PC-9 (cell line): Measurements from ENCODE around the gene KISS1R. TPM values are rescaled to one million over a fixed set of nuclear protein-coding genes. Genes with fewer than 3 reads are reported as not detected.
"Not testable (repeated sequence)": the region's sequence is repeated elsewhere in the genome, so short reads cannot be mapped to it uniquely, and the experiment has no call there.

Experiments
- BruUV-seq: library from RNA; stranded (reverse); fragments of 400-500 nt; replicated peaks from 2 replicates; lab custom pipeline; 2021; lab: Mats Ljungman, UMichigan
- CTCF ChIA-PET: fragments of 300-600 bp; sonication (Branson Sonifier 250); formaldehyde crosslinking; loops from one replicate; lab custom pipeline; 2022; ENCODE audit warnings: antibody characterized with exemption; lab: Charles Lee
- POLR2A ChIA-PET: fragments of 300-600 bp; sonication (Branson Sonifier 250); formaldehyde crosslinking; loops from one replicate; lab custom pipeline; 2022; ENCODE audit warnings: antibody characterized with exemption; ENCODE audit not compliant: unreplicated experiment; lab: Charles Lee
- DNase-seq, 2 experiments: peaks; one replicate each; pipeline versions ENCODE4 v3.0.0 to v3.0.0-alpha.2; 2015 to 2022; ENCODE audit warnings: mixed read lengths in 1 of 2
- H2AFZ ChIP-seq: fragments of 200-600 bp; sonication (generic); 2 replicates; pipeline ENCODE4 v1.8.1; 2017; ENCODE audit warnings: antibody characterized with exemption
- H3F3A ChIP-seq: fragments of 200-600 bp; sonication (generic); 2 replicates; pipeline ENCODE4 v1.8.1; 2017; ENCODE audit warnings: antibody characterized with exemption, mild to moderate bottlenecking, low read depth; ENCODE audit not compliant: insufficient read depth
- H3K27ac ChIP-seq: fragments of 200-600 bp; sonication (generic); 2 replicates; pipeline ENCODE4 v1.6.1; 2016; ENCODE audit warnings: mixed run types
- H3K27me3 ChIP-seq: fragments of 200-600 bp; sonication (generic); 2 replicates; pipeline ENCODE4 v1.6.1; 2016; ENCODE audit warnings: low read depth, mixed run types; ENCODE audit not compliant: insufficient read depth
- H3K36me3 ChIP-seq: fragments of 200-600 bp; sonication (generic); 2 replicates; pipeline ENCODE4 v1.6.1; 2016; ENCODE audit warnings: low read depth, mixed run types
- H3K4me1 ChIP-seq: fragments of 200-600 bp; sonication (generic); replicated peaks from 2 replicates; pipeline ENCODE4 v1.6.1; 2016; ENCODE audit warnings: mixed run types; ENCODE audit not compliant: insufficient read depth
- H3K4me2 ChIP-seq: fragments of 200-600 bp; sonication (generic); 2 replicates; pipeline ENCODE4 v1.6.1; 2017; ENCODE audit warnings: mixed run types
- H3K4me3 ChIP-seq: fragments of 200-600 bp; sonication (generic); 2 replicates; pipeline ENCODE4 v1.6.1; 2016; ENCODE audit warnings: mixed run types
- H3K79me2 ChIP-seq: fragments of 200-600 bp; sonication (generic); 2 replicates; pipeline ENCODE4 v1.6.1; 2017; ENCODE audit warnings: low read depth, mixed run types
- H3K9me2 ChIP-seq: fragments of 200-600 bp; sonication (generic); 2 replicates; pipeline ENCODE4 v1.8.1; 2017; ENCODE audit warnings: mild to moderate bottlenecking; ENCODE audit not compliant: insufficient read depth
- H3K9me3 ChIP-seq: fragments of 200-600 bp; sonication (generic); 2 replicates; pipeline ENCODE4 v1.8.1; 2016; ENCODE audit warnings: low read depth; ENCODE audit not compliant: insufficient read depth
- H4K20me1 ChIP-seq: fragments of 200-600 bp; sonication (generic); 2 replicates; pipeline ENCODE4 v1.8.1; 2017; ENCODE audit not compliant: insufficient read depth
- EZH2 ChIP-seq: fragments of 200-600 bp; sonication (generic); IDR thresholded peaks from 2 replicates; pipeline ENCODE4 v1.8.0; 2017; ENCODE audit warnings: antibody characterized with exemption, low read depth
- intact Hi-C: fragments of 100-400 bp; cut with micrococcal nuclease; formaldehyde crosslinking; loops from one replicate; pipeline ENCODE4 v1.10.0; 2022; ENCODE audit not compliant: unreplicated experiment
- total RNA-seq: library from RNA; stranded (reverse); gene quantifications from 2 replicates; pipeline ENCODE4 v1.2.3, GENCODE V29; 2021
- TF ChIP-seq, protein P1 (sequence below): fragments of 200-600 bp; sonication (generic); conservative IDR thresholded peaks from 2 replicates; pipeline ENCODE4 v1.6.1; 2017; ENCODE audit warnings: mixed run types, antibody characterized with exemption, mild to moderate bottlenecking, moderate library complexity

Gene KISS1R
- total RNA-seq, 1 experiment from 2014 or later = not detected

DNA sequence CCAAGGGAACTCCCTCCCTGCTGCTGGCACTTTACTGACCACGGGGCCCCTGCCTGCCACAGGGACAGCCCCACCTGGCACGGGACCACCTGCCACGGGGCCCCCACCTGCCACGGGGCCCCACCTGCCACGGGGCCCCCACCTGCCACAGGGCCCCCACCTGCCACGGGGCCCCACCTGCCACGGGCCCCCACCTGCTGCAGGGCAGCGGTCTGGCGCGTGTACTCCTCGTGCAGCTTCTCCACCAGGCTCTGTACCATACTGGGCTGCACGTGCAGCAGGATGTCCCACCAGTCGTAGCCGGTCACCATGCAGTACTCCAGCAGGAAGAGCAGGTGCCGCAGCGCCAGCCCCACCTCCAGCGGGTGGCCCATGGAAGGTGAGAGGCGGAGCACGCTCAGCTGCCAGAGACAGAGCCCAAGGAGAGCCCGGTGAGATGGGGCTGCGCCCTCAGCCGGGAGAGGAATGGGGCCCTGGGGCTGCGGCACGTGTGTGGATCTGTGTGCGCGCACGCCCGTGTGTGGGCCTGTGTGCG, 40.3 kb upstream of the KISS1R start:
- Histone ChIP-seq H3F3A (peaks cover 19% of the 10 kb centered on the region; the same call in 1 of the 2 replicates), H2AFZ (no peak overlapping the region), H3K4me3 (no peak overlapping the region), H3K36me3 (no peaks in the 10 kb centered on the region), H3K27ac (no peak overlapping the region), H3K4me1 (peaks cover 8% of the 10 kb centered on the region; the same call in 1 of the 2 replicates), H3K9me3 (no peaks in the 10 kb centered on the region), H3K27me3 (no peaks in the 10 kb centered on the region), H4K20me1 (peaks cover 12% of the 10 kb centered on the region), H3K79me2 (no peaks in the 10 kb centered on the region), H3K9me2 (no peaks in the 10 kb centered on the region), H3K4me2 (no peak overlapping the region)
- ChIA-PET CTCF (interaction anchor here (0.8 kb wide), 1 partner anchor 84 kb away, joined by 4 read pairs; no protein-coding TSS in a partner anchor), POLR2A (no interaction called here)
- no peak for DNase-seq
- intact Hi-C loops = no loop called here
- BruUV-seq = no TSS peak
- TF ChIP-seq, protein P1, sequence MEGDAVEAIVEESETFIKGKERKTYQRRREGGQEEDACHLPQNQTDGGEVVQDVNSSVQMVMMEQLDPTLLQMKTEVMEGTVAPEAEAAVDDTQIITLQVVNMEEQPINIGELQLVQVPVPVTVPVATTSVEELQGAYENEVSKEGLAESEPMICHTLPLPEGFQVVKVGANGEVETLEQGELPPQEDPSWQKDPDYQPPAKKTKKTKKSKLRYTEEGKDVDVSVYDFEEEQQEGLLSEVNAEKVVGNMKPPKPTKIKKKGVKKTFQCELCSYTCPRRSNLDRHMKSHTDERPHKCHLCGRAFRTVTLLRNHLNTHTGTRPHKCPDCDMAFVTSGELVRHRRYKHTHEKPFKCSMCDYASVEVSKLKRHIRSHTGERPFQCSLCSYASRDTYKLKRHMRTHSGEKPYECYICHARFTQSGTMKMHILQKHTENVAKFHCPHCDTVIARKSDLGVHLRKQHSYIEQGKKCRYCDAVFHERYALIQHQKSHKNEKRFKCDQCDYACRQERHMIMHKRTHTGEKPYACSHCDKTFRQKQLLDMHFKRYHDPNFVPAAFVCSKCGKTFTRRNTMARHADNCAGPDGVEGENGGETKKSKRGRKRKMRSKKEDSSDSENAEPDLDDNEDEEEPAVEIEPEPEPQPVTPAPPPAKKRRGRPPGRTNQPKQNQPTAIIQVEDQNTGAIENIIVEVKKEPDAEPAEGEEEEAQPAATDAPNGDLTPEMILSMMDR = no peak
- TF ChIP-seq EZH2 = no peak

GRCh38 chr19:877992-878660, 39.0 kb upstream of the KISS1R start:
- H3K9me2 ChIP-seq, intact Hi-C loops, H3K4me1 ChIP-seq, H3K36me3 ChIP-seq, H3K27ac ChIP-seq, H3K4me3 ChIP-seq, H3K9me3 ChIP-seq, BruUV-seq, DNase-seq, H3K27me3 ChIP-seq, H2AFZ ChIP-seq, H3K4me2 ChIP-seq, H3K79me2 ChIP-seq: not testable (repeated sequence)
- Histone ChIP-seq H4K20me1 (peaks cover 21% of the 10 kb centered on the region), H3F3A (peaks cover 12% of the 10 kb centered on the region; the same call in 1 of the 2 replicates)
- ChIA-PET CTCF (interaction anchor here (0.6 kb wide), 1 partner anchor 206 kb away, joined by 3 read pairs; no protein-coding TSS in a partner anchor), POLR2A (interaction anchor here (0.6 kb wide), 1 partner anchor 28 kb away, joined by 12 read pairs; no protein-coding TSS in a partner anchor)

DNA sequence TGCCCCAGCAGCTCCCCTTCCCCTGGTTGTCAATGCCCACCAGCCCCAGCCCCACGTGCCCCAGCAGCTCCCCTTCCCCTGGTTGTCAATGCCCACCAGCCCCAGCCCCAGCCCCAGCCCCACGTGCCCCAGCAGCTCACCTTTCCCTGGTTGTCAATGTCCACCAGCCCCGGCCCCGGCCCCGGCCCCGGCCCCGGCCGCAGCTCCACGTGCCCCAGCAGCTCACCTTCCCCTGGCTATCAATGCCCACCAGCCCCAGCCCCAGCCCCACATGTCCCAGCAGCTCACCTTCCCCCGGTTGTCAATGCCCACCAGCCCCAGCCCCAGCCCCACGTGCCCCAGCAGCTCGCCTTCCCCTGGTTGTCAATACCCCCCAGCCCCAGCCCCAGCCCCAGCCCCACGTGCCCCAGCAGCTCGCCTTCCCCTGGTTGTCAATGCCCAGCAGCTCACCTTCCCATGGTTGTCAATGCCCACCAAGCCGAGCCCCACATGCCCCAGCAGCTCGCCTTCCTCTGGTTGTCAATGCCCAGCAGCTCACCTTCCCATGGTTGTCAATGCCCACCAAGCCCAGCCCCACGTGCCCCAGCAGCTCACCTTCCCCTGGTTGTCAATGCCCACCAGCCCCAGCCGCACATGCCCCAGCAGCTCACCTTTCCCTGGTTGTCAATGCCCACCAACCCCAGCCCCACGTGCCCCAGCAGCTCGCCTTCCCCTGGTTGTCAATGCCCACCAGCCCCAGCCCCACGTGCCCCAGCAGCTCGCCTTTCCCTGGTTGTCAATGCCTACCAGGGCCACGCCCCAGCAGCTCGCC, 38.2 kb upstream of the KISS1R start:
- BruUV-seq, H3K27ac ChIP-seq, H3K4me2 ChIP-seq, intact Hi-C loops, H3K79me2 ChIP-seq, H3K27me3 ChIP-seq, H3K4me1 ChIP-seq, H3F3A ChIP-seq, H3K9me3 ChIP-seq, H3K9me2 ChIP-seq, H2AFZ ChIP-seq, H3K36me3 ChIP-seq, DNase-seq, H3K4me3 ChIP-seq: not testable (repeated sequence)
- CTCF ChIA-PET = interaction anchor here (0.6 to 0.9 kb wide), 2 partner anchors 189 to 205 kb away, joined by 3 to 5 read pairs; no protein-coding TSS in a partner anchor
- peaks cover 22% of the 10 kb centered on the region for H4K20me1 ChIP-seq
- POLR2A ChIA-PET = interaction anchor here (0.6 to 1.0 kb wide), 3 partner anchors 27 to 148 kb away, joined by 5 to 12 read pairs (median 6); no protein-coding TSS in a partner anchor
